Activated CD8-positive, alpha-beta memory T cell treated with anti-CD3 and anti-CD28 coated beads, Interleukin-2, amount 50 U/mL, for 24 hours (primary cell): Measurements from ENCODE around the gene MLH1.

ENCODE experiments used
- DNase-seq: peaks from one replicate; pipeline ENCODE4 v3.0.0-alpha.2; 2020; ENCODE audit errors: extremely low read depth

The MLH1 gene

DNA sequence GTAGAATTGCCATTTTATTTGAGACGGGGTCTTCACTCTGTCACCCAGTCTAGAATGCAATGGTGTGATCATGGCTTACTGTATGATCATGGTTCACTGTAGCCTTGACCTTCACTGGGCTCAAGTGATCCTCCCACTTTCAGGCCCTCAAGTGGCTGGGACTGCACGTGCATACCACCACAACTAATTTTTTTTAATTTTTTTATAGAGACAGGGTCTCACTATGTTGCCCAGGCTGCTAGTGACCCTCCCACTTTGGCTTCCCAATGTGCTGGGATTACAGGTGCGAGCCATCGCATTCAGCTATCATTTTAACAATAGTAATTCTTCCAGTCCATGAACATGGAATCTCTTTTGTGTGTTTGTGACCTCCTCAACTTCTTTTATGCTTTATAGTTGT is 12.3 kb upstream of the MLH1 start:
- DNase-seq: no peak

DNA sequence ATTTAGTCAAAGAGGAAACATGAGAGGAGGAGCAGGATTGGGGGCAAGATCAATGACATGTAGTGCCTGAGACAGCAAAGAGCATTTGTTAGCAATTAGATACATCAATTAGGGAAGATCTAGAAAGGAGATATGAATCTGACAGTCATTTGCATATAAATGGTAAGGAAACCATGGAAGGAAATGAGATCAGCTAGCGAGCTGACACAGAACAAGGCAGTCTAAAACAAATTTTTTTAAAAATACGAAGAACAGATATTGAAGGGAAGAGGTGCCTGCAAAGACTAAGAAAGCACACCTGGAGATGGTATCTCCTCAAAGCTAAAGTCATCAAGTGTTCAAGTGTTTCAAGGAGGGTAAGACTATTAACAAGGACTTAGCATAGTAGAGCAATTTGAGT is 5.0 kb upstream of the MLH1 start:
- DNase-seq: no peak

DNA sequence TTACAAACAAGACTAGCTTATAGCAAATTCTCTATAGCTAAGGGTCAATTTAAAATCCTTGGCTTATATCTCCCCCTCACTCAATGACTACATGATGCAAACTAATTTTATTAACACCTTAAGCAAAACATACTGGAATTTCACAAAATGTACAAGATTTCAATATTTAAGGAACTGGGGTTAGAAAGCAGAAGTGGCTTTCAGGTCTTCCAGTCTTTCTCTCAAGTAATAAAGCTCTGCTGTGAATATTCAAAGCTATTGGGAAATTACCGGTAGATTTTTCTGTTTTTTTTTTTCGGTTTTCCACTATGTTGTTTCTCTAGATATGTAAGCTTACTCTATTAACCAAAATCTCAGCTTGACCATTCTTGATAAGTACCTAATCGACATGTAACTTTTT is 4.3 kb upstream of the MLH1 start:
- no peak for DNase-seq

DNA sequence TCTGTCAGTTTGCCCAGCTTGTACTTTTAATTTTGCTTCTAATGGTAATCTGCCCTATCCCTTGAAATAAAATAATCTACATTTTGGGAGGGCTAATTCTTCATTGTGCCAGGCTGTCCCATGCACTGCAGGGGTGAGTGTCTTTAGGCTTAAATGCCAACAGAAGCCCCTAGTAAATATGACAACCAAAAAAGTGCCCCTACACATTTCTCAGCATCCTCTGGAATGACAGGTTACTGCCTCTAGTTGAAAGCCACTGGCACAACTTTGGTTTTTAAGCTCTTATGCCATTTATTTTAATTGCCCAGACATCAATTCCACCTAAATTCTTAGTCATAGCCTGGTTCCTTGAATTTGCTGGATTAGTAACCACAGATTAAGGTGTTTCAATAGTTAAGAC is 3.8 kb upstream of the MLH1 start:
- no peak for DNase-seq

DNA sequence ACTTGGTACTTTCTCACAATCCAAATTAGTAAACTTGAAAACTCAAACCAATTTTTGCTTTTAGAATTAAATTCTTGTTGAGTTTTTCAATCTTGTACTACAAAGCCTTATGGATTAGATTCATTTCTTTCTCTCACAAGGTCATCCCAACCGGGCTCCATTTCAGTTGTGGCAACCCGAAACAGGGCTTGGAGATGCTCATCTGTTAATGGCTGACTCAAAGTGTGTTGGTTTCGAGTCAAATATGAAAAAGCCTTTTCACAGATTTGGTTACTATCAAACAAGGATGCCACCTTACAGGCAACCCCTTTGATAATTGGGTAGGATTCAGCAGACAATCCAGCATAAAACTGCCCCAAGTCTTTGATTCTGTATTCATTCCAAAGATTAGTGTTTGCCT is 2.2 kb upstream of the MLH1 start:
- DNase-seq: no peak

DNA sequence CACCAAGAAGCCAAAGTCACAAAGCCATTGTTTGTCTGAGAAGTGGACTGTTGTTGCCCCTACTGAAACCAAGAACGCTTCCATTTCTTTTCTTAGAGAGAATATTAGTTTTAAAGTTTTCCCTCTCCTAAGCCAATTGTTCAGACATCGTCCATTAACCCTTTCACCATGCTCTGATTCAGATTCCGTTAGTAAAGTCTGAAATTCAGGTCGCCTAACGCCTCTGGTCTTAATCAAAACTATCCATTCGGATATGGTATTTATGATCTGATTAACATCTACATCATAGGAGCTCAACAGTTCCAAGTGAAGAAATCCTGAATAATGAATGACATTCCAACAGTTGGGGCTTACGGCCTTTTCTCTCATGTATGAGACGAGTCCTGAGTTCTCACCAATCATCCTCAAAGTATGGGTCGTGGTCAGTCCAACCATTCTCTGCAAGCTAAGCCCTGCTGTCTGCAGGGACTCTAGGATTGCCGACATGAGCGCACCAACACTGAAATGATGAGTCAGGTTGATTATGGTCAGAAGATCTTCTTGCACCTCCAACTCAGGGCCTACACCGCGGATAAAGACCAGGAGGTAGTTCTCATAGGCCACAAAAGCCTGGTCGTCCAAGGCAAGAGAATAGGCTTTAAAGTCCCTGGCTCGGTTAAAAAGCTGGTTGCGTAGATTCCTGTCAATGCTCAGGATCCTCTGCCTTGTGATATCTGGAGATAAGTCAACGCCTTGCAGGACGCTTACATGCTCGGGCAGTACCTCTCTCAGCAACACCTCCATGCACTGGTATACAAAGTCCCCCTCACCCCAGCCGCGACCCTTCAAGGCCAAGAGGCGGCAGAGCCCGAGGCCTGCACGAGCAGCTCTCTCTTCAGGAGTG is 1.2 kb upstream of the MLH1 start:
- no peak for DNase-seq

DNA sequence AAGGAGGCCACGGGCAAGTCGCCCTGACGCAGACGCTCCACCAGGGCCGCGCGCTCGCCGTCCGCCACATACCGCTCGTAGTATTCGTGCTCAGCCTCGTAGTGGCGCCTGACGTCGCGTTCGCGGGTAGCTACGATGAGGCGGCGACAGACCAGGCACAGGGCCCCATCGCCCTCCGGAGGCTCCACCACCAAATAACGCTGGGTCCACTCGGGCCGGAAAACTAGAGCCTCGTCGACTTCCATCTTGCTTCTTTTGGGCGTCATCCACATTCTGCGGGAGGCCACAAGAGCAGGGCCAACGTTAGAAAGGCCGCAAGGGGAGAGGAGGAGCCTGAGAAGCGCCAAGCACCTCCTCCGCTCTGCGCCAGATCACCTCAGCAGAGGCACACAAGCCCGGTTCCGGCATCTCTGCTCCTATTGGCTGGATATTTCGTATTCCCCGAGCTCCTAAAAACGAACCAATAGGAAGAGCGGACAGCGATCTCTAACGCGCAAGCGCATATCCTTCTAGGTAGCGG is 452 bp upstream of the MLH1 start, which contains the start of gene EPM2AIP1:
Gene EPM2AIP1, minus strand, starts transcription at position 326 of the 520 bp plus-strand sequence. Its CDS starts 54 bp downstream, at position 272.
- DNase-seq: no peak

DNA sequence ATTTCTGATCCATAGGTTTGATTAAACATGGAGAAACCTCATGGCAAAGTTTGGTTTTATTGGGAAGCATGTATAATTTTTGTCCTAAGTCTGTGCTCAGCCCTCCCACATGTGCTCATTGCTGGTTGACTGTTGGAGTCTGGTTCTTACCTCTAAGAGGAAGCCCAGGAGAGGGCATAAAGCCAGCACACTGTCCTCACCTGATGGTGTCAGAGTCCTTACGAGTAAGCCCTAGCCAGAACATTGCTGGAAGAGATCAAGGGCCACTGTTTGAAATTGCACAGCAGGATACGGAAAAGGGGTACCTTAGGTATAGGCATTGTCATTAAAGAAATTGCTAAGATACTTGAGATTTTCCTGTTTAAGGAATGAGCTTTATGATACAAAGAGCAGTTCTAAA is 21.3 kb downstream of the MLH1 start:
- DNase-seq: no peak

DNA sequence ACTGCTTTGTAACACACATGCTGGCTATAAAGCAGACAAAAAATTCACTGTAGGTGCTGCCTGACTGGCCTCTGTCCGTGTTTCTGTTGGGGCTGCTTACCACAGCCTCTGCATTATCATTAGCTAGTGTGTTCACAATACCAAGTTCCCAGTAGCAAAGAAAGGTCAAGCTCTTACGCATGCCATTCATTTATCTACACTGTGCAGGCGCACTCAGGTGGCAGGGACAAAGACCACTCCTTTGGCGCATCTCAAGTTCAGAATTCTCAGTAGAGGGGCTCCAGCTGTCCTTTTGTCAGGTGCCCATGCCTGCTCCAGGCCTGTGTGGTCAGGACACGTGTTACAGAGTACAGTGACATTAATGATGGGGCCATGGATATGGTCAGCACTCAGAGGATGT is 22.3 kb downstream of the MLH1 start:
- no peak for DNase-seq

DNA sequence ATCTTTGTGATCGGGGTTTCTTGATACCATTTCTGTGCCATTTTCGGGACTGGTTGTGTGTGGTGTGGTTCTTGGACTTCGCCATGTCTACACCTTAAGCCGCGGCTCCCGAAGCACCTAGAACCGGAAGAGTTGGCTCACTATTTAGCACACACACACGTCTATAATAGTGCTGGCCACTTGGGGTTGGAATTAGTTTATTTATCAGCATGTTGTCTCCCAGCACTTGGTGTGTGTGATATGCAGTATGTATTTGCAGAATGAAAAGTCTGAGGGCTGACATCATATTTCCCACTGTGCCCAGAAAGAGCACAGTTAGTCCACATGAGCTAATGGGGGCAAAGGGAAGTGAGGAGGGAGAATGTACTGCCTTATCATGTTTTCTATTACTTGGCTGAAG is 23.6 kb downstream of the MLH1 start:
- no peak for DNase-seq

DNA sequence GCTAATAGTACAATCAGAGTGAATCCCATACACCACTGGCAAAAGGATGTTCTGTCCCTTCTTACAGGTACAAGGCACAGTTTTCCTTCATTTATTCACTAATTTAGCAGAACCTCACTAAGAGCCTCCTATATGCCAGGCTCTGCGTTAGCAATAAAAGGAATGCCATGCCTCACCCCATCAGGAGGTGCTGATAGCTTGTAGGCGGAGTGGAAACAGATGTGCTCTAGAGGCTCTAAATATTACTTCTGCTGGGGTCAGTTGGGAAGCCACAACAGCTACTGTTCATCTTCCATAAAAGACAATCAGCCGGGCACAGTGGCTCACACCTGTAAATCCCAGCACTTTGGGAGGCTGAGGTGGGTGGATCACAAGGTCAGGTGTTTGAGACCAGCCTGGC is 24.4 kb downstream of the MLH1 start:
- DNase-seq: no peak

DNA sequence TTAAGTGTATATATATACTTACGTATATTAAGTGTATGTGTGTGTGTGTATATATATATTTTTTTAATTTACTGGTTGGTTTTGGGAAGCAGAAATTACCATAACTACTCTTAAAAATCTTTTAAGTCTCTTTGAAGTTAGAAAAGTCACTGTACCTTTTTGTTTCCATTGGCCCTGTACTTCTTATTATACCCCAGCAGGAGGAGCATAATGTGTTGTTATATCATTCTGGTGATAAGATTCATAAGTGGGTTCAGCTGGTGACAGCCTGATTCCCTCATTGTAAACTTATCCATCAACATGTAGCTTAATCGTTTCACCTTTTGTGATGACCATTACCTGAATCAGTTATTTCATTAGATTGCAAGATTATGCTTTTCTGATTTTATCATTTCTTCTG is 30.8 kb downstream of the MLH1 start:
- no peak for DNase-seq

DNA sequence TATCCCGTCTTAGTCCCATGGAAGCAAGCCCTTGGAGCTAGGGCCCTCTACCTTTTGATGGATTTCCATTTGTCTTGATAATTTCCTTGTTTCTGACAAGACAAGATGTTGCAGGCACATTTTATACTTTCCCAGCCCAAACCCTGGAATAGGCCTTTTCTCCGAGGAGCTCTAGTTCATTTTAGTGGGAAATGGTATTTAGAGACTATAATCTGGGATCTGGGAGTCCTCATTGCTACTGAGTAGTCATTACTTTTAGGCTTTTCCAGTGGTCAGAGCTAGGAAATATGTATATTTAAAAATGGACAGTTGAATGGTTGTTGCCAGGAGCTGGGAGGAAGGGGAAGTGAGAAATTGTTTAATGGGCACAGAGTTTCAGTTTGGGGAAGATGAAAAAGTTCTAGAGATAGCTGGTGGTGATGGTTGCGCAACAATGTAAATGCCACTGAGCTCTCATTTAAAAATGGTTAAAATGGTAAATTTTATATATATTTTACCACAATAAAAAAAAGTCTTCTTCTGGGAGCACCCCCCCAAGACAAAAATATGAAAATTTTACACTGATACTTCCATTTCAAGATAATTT is 31.6 kb downstream of the MLH1 start:
- DNase-seq: no peak

DNA sequence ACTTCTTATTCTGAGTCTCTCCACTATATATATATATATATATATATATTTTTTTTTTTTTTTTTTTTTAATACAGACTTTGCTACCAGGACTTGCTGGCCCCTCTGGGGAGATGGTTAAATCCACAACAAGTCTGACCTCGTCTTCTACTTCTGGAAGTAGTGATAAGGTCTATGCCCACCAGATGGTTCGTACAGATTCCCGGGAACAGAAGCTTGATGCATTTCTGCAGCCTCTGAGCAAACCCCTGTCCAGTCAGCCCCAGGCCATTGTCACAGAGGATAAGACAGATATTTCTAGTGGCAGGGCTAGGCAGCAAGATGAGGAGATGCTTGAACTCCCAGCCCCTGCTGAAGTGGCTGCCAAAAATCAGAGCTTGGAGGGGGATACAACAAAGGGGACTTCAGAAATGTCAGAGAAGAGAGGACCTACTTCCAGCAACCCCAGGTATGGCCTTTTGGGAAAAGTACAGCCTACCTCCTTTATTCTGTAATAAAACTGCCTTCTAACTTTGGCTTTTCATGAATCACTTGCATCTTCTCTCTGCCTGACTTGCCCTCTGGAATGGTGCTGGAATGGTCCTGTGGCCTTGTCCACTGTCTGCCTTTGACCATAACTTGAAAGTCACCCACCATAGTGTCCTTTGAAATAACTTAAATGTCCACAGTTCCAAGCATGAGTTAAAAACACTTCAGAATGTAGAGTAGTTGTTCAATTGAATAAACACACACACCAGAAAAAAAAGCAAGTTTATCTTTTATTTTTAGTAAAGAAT is 32.4 kb downstream of the MLH1 start:
- no peak for DNase-seq

DNA sequence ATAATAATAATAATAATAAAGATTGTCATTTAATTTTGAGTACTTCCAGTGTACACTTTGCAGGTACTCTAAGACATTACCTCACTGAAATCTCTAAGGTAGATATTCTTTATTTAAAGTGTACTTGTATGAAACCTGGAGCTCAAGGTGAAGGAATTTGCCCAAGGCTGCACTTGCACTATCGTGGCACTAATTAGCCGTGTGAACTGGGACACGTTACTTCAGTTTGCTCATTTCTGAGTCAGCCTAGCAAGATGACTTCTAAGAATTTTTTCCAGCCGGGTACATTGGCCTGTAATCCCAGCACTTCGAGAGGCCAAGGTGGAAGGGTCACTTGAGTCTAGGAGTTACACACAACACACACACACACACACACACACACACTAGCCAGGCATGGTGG is 33.5 kb downstream of the MLH1 start:
- no peak for DNase-seq

DNA sequence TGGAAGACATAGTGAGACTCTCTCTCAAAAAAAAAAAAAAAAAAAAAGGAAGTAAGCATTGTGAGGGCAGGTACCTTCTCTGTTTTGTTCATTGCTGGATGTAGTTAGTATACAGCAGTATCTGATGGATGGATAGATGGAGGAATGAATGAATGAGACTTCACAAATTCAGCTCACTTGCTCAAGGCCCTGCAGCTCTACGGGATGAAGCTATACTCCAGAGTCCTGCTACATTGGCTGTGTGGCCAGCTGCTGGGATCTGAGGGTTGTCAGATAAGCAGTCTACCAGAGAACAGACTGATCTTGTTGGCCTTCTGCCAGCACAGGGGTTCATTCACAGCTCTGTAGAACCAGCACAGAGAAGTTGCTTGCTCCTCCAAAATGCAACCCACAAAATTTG is 35.0 kb downstream of the MLH1 start:
- DNase-seq: no peak

DNA sequence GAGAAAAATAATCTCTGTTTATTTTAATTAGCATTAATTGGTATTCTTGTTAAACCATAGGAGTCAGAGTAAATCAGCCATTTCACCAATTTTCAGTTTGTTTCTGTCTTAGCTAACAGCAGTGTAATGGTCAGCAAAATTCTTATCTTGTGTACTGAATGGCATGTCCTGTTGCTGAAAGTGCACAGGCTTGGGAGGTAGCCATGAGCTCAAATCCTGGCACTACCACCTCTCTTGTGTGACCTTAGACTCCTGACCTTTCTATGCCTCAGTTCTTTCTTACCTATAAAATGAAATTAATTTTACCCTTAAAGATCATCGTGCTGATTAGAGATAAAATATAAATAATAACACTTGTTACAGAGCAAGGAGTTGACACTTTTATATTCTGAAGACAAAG is 35.8 kb downstream of the MLH1 start:
- no peak for DNase-seq

DNA sequence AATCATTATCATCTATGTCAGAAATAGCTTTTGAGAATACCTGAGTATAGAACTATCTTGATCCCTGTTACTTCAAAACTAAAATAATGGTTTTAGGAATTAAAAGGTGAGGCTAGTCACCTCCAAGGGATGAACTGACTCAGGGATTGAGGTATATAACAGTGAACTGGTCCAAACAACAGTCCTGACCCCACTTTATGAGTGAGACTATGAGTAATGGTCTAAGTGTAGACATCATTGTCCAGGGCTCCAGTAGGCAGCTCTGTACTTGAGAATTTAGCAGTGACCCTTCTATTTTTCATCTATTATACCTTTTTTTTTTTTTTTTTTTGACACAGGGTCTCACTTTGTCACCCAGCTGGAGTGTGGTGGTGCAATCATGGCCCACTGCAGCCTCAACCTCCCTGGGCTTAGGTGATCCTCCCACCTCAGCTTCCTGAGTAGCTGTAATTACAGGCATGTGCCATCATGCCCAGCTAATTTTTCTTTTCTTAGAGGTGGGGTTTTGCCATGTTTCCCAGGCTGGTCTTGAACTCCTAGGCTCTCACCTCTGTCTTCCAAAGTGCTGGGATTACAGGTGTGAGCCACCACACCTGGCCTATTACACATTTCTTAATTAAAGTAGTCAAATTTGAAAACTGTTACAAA is 36.3 kb downstream of the MLH1 start:
- DNase-seq: no peak

DNA sequence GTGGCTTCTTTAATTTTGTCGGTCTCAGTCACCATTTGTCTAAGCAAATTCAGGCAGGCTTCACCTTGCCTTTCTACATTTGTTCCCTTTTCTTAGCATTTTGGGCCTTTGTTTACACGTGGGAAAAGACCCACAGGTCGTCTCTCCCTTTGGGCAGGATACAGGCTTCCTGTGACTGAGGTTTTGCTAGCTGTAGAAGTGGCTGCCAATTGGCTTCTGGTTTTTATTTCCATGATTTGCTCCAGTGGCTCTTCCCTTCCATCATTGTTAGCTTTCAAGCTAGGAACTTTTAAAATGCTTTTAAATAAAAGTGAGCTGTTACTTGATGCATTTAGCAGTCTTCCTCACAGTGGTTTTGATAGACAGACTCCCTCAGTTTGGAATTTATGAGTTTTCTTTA is 37.3 kb downstream of the MLH1 start:
- DNase-seq: no peak

DNA sequence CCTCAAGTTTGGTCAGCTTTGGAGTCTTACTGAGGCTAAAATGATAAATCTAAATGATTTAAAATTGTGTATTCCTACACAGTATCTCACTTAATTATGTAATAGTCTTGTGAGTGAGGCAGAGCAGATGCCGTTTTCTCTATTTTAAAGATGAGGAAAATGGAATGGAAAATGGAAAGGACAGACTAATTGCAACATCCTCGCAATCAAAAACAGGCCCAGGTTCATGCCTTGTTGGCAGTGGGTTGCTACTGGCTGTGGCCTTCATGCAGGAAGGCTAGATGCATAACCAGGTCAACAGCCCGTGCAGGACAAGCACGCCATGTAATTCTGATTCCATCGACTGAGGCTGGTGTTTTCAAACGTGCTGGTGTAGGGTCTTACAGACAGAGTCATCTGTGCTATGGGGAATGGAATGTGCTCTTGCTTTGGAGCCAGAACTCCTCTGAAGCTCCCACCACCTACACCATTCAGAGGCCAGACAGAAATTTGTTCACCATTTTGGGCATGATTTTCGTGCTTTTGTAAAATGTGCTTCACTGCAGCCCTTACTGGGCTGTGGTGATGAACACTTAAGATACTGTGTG is 37.9 kb downstream of the MLH1 start:
- DNase-seq: no peak

DNA sequence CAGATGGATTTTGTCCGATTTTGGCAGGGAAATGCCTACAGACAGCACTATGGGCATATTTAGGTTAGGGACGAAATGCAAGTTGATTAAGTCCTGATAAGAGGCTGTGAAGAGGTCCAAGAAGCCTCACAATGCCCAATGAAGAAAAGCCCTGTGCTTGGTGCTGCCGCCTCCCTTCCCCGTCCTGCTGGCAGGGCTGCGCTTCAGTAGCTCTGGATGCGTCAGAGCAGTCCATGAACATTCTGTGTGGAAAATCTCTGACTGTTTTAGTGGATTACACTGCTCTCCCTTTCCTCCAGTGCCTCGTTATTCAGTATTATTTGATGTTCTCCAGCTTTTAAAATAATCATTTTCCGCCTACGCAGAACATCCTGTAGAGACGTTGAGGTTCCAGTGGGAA is 39.6 kb downstream of the MLH1 start:
- DNase-seq: no peak

DNA sequence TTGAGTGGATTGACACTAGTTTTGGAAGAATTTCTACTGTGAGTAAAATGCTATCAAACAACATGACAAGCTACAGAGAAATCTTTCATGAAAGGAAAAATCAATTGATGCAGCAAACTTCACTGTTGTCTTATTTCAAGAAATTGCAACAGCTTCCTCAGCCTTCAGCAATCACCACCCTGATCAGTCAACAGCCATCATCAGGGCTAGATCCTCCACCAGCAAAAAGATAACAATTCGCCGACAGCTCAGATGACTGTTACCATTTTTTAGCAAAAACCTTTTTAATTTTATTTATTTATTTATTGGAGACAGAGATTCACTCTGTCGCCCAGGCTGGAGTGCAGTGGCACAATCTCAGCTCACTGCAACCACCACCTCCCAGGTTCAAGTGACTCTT is 44.0 kb downstream of the MLH1 start:
- no peak for DNase-seq
